ENCODE measurements around the gene KCNE4.

Gene KCNE4

GRCh38 chr2:223026357-223027110 lies 25.5 kb upstream of the KCNE4 start:
- FAIRE-seq (no peak), DNase-seq (ENCODE audit: insufficient read length) (no peak)
- no peak for TF ChIP-seq POLR2A (IDR thresholded peaks at IDR 0.05; ENCODE audit: low read depth, low read length)
- no peak for TF ChIP-seq POLR2AphosphoS5 (IDR thresholded peaks at IDR 0.05; ENCODE audit: low read depth, low read length)
- TF ChIP-seq TAF1 (IDR thresholded peaks at IDR 0.05; ENCODE audit: borderline replicate concordance, low read depth, low read length), result no peak

- FAIRE-seq (no peak), DNase-seq (ENCODE audit: insufficient read length) (no peak)
- no peak for TF ChIP-seq POLR2AphosphoS5 (IDR thresholded peaks at IDR 0.05; ENCODE audit: low read depth, low read length)
- TF ChIP-seq POLR2A (IDR thresholded peaks at IDR 0.05; ENCODE audit: low read depth, low read length), result no peak
- TF ChIP-seq TAF1 (IDR thresholded peaks at IDR 0.05; ENCODE audit: borderline replicate concordance, low read depth, low read length), result no peak
Measured at GRCh38 chr2:223027442-223027841, 24.5 kb upstream of the KCNE4 start.

GRCh38 chr2:223029287-223029686 lies 22.7 kb upstream of the KCNE4 start:
- FAIRE-seq, result no peak
- no peak for DNase-seq (ENCODE audit: insufficient read length)
- TF ChIP-seq POLR2AphosphoS5 (IDR thresholded peaks at IDR 0.05; ENCODE audit: low read depth, low read length), result no peak

- DNase-seq (ENCODE audit: insufficient read length), result no peak
- no peak for FAIRE-seq
- TF ChIP-seq POLR2AphosphoS5 (IDR thresholded peaks at IDR 0.05; ENCODE audit: low read depth, low read length), result no peak
Measured at GRCh38 chr2:223032187-223033142, 19.5 kb upstream of the KCNE4 start.

GRCh38 chr2:223034221-223034975 lies 17.6 kb upstream of the KCNE4 start:
- no peak for FAIRE-seq
- DNase-seq (ENCODE audit: insufficient read length), result no peak
- TF ChIP-seq TAF1 (IDR thresholded peaks at IDR 0.05; ENCODE audit: borderline replicate concordance, low read depth, low read length), result no peak
- no peak for TF ChIP-seq POLR2A (IDR thresholded peaks at IDR 0.05; ENCODE audit: low read depth, low read length)
- TF ChIP-seq POLR2AphosphoS5 (IDR thresholded peaks at IDR 0.05; ENCODE audit: low read depth, low read length), result no peak

- DNase-seq (ENCODE audit: insufficient read length), result no peak
- no peak for FAIRE-seq
- no peak for TF ChIP-seq POLR2A (IDR thresholded peaks at IDR 0.05; ENCODE audit: low read depth, low read length)
- no peak for TF ChIP-seq POLR2AphosphoS5 (IDR thresholded peaks at IDR 0.05; ENCODE audit: low read depth, low read length)
- TF ChIP-seq TAF1 (IDR thresholded peaks at IDR 0.05; ENCODE audit: borderline replicate concordance, low read depth, low read length), result no peak
Measured at GRCh38 chr2:223036790-223037444, 15.1 kb upstream of the KCNE4 start.

GRCh38 chr2:223037445-223037800 lies 14.6 kb upstream of the KCNE4 start:
- FAIRE-seq (no peak), DNase-seq (ENCODE audit: insufficient read length) (no peak)
- TF ChIP-seq POLR2A (IDR thresholded peaks at IDR 0.05; ENCODE audit: low read depth, low read length), result no peak
- TF ChIP-seq POLR2AphosphoS5 (IDR thresholded peaks at IDR 0.05; ENCODE audit: low read depth, low read length), result no peak

GRCh38 chr2:223039618-223040017 lies 12.4 kb upstream of the KCNE4 start:
- DNase-seq (ENCODE audit: insufficient read length), result no peak
- no peak for TF ChIP-seq POLR2A (IDR thresholded peaks at IDR 0.05; ENCODE audit: low read depth, low read length)
- TF ChIP-seq TAF1 (IDR thresholded peaks at IDR 0.05; ENCODE audit: borderline replicate concordance, low read depth, low read length), result no peak
- TF ChIP-seq POLR2AphosphoS5 (IDR thresholded peaks at IDR 0.05; ENCODE audit: low read depth, low read length), result no peak
- no peak for FAIRE-seq

- FAIRE-seq (no peak), DNase-seq (ENCODE audit: insufficient read length) (no peak)
- no peak for TF ChIP-seq POLR2AphosphoS5 (IDR thresholded peaks at IDR 0.05; ENCODE audit: low read depth, low read length)
- TF ChIP-seq TAF1 (IDR thresholded peaks at IDR 0.05; ENCODE audit: borderline replicate concordance, low read depth, low read length), result no peak
- no peak for TF ChIP-seq POLR2A (IDR thresholded peaks at IDR 0.05; ENCODE audit: low read depth, low read length)
Measured at GRCh38 chr2:223040527-223040926, 11.5 kb upstream of the KCNE4 start.

GRCh38 chr2:223041527-223042109 lies 10.4 kb upstream of the KCNE4 start:
- FAIRE-seq (no peak), DNase-seq (ENCODE audit: insufficient read length) (no peak)
- no peak for TF ChIP-seq POLR2A (IDR thresholded peaks at IDR 0.05; ENCODE audit: low read depth, low read length)
- TF ChIP-seq TAF1 (IDR thresholded peaks at IDR 0.05; ENCODE audit: borderline replicate concordance, low read depth, low read length), result no peak
- no peak for TF ChIP-seq POLR2AphosphoS5 (IDR thresholded peaks at IDR 0.05; ENCODE audit: low read depth, low read length)

- DNase-seq (ENCODE audit: insufficient read length), result no peak
- no peak for FAIRE-seq
- TF ChIP-seq POLR2AphosphoS5 (IDR thresholded peaks at IDR 0.05; ENCODE audit: low read depth, low read length) (no peak), POLR2A (IDR thresholded peaks at IDR 0.05; ENCODE audit: low read depth, low read length) (no peak), TAF1 (IDR thresholded peaks at IDR 0.05; ENCODE audit: borderline replicate concordance, low read depth, low read length) (no peak)
Measured at GRCh38 chr2:223042284-223042683, 9.7 kb upstream of the KCNE4 start.

Measured in GM12892 (cell line).